Uterus (tissue), 4 donors: ENCODE results near the gene MAGI3. TPM values are rescaled to one million over a fixed set of nuclear protein-coding genes. Genes with fewer than 3 reads are reported as not detected.

Source experiments
- DNase-seq, 2 donors: peaks; one replicate each; pipeline ENCODE4 v3.0.0-alpha.2; 2019 to 2020
- H3K27ac ChIP-seq, 2 donors: fragments of 200-600 bp; sonication (generic); 1 replicate in 1 of 2; 2 replicates in 1 of 2; pipeline ENCODE4 v1.5.1; 2016 to 2018
- H3K27me3 ChIP-seq, 2 donors: fragments of 200-600 bp; sonication (generic); one replicate each; pipeline ENCODE4 v1.5.1; 2018 to 2019; ENCODE audit warnings: control low read depth in 1 of 2
- H3K36me3 ChIP-seq, 2 donors: fragments of 200-600 bp; sonication (generic); one replicate each; pipeline ENCODE4 v1.5.1; 2019; ENCODE audit warnings: control low read depth in 1 of 2
- H3K4me1 ChIP-seq, 2 donors: fragments of 200-600 bp; sonication (generic); one replicate each; pipeline ENCODE4 v1.5.1; 2018 to 2019; ENCODE audit warnings: control low read depth in 1 of 2
- H3K4me3 ChIP-seq, 2 donors: fragments of 200-600 bp; sonication (generic); 1 replicate in 1 of 2; 2 replicates in 1 of 2; pipeline ENCODE4 v1.5.1; 2018 to 2019; ENCODE audit warnings: mild to moderate bottlenecking in 1 of 2
- H3K9me3 ChIP-seq, 2 donors: fragments of 200-600 bp; sonication (generic); one replicate each; pipeline ENCODE4 v1.5.1; 2019; ENCODE audit warnings: control low read depth in 1 of 2
- POLR2A ChIP-seq, 2 donors: fragments of 450-650 bp; IDR thresholded peaks; one replicate each; pipeline ENCODE4 v1.6.1; 2016; ENCODE audit warnings: antibody characterized with exemption in 2 of 2, mild to moderate bottlenecking in 1 of 2, moderate library complexity in 1 of 2
- intact Hi-C: fragments of 100-400 bp; cut with DNase I; formaldehyde crosslinking; loops from one replicate; pipeline ENCODE4 v1.15.1; 2023; ENCODE audit warnings: low total_unique reads
- total RNA-seq, 4 donors: library from RNA; depleted of rRNA in 3 of 4; stranded (reverse); fragments of >200 nt in 3 of 4; gene quantifications; one replicate each; pipeline versions ENCODE4 v1.1.0 to v1.2.4, GENCODE V29; 2014 to 2023
- TF ChIP-seq, protein P1 (sequence below), 4 experiments: fragments of 200-600 bp in 2 of 4; fragments of 450-650 bp in 2 of 4; sonication (generic) in 2 of 4; IDR thresholded peaks; one replicate each; pipeline ENCODE4 v1.5.1; 2016 to 2019; ENCODE audit warnings: antibody characterized with exemption in 4 of 4, mild to moderate bottlenecking in 2 of 4, moderate library complexity in 1 of 4
- donor health status: DM: yes; HTN: yes; CAD: no.

The MAGI3 gene
- total RNA-seq, 4 donors from 2014 or later = 12.4 to 37.5 (median 26.4) TPM

DNA sequence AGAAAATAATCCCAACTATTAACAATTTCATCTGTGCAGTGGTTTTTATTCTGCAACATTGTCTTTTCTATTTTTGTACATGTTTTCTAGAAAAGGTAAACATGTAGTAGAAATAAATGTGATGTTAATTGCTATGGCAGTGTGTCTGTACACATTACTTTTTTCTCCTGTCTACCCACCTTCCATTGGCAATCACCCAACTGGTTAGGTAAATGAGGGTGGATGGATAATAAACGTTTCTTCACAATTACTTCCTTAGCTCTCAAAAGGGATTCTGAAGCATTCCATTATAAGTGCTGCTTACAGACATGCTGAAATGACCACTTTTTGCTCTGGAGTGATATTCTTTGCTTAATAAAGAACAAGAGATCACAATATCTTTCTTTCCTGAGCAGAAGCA lies 61.4 kb downstream of the MAGI3 start:
- TF ChIP-seq POLR2A (IDR thresholded peaks at IDR 0.05) = no peak
- TF ChIP-seq, protein P1, sequence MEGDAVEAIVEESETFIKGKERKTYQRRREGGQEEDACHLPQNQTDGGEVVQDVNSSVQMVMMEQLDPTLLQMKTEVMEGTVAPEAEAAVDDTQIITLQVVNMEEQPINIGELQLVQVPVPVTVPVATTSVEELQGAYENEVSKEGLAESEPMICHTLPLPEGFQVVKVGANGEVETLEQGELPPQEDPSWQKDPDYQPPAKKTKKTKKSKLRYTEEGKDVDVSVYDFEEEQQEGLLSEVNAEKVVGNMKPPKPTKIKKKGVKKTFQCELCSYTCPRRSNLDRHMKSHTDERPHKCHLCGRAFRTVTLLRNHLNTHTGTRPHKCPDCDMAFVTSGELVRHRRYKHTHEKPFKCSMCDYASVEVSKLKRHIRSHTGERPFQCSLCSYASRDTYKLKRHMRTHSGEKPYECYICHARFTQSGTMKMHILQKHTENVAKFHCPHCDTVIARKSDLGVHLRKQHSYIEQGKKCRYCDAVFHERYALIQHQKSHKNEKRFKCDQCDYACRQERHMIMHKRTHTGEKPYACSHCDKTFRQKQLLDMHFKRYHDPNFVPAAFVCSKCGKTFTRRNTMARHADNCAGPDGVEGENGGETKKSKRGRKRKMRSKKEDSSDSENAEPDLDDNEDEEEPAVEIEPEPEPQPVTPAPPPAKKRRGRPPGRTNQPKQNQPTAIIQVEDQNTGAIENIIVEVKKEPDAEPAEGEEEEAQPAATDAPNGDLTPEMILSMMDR (IDR thresholded peaks at IDR 0.05) = no peak
- DNase-seq = no peak
- Histone ChIP-seq H3K9me3 (no peaks in the 10 kb centered on the region), H3K27me3 (no peaks in the 10 kb centered on the region), H3K4me3 (no peak overlapping the region), H3K27ac (no peak overlapping the region), H3K36me3 (no peaks in the 10 kb centered on the region), H3K4me1 (no peaks in the 10 kb centered on the region)
- intact Hi-C loops = no loop called here

- H3K27ac ChIP-seq = no peak overlapping the region
- no peaks in the 10 kb centered on the region for H3K9me3 ChIP-seq
- TF ChIP-seq POLR2A (IDR thresholded peaks at IDR 0.05) = no peak
- TF ChIP-seq, protein P1 (IDR thresholded peaks at IDR 0.05) = peak in 1 of 4 experiments; percentile 24
- no peaks in the 10 kb centered on the region for H3K4me1 ChIP-seq
- DNase-seq = no peak
- intact Hi-C loops = no loop called here
- H3K4me3 ChIP-seq = no peak overlapping the region
- H3K27me3 ChIP-seq = no peaks in the 10 kb centered on the region
- no peaks in the 10 kb centered on the region for H3K36me3 ChIP-seq
These were observed 62.8 kb downstream of the MAGI3 start for GRCh38 chr1:113452921-113453770.

GRCh38 chr1:113453771-113454083 lies 63.4 kb downstream of the MAGI3 start:
- TF ChIP-seq, protein P1 (IDR thresholded peaks at IDR 0.05) = no peak
- no peak for TF ChIP-seq POLR2A (IDR thresholded peaks at IDR 0.05)
- intact Hi-C loops = no loop called here
- Histone ChIP-seq H3K4me1 (no peaks in the 10 kb centered on the region), H3K4me3 (no peak overlapping the region), H3K27me3 (no peaks in the 10 kb centered on the region), H3K9me3 (no peaks in the 10 kb centered on the region), H3K36me3 (no peaks in the 10 kb centered on the region), H3K27ac (no peak overlapping the region)
- no peak for DNase-seq

DNA sequence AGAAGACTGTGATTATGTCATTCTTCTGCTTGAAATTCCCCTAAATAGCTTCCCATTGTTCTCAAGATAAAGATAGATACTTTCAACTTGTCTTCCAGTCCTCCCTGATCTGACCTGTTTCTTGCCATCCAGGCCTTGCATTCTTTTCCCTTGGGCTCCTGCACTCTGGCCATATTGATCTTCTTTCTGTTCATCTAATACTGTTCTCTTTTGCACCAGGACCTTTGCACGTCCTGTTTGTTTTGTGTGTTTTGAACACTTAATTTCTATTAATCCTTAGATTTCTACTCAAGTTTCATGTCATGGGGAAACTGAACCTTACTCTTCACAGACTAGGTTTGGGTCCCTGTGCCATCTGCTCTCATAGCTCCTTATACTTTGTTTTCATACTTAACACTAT lies 65.1 kb downstream of the MAGI3 start:
- H3K36me3 ChIP-seq = no peaks in the 10 kb centered on the region
- DNase-seq = no peak
- H3K4me3 ChIP-seq = no peak overlapping the region
- H3K4me1 ChIP-seq = no peaks in the 10 kb centered on the region
- H3K27me3 ChIP-seq = no peaks in the 10 kb centered on the region
- intact Hi-C loops = no loop called here
- H3K9me3 ChIP-seq = no peaks in the 10 kb centered on the region
- no peak for TF ChIP-seq POLR2A (IDR thresholded peaks at IDR 0.05)
- TF ChIP-seq, protein P1 (IDR thresholded peaks at IDR 0.05) = no peak
- H3K27ac ChIP-seq = no peak overlapping the region

DNA sequence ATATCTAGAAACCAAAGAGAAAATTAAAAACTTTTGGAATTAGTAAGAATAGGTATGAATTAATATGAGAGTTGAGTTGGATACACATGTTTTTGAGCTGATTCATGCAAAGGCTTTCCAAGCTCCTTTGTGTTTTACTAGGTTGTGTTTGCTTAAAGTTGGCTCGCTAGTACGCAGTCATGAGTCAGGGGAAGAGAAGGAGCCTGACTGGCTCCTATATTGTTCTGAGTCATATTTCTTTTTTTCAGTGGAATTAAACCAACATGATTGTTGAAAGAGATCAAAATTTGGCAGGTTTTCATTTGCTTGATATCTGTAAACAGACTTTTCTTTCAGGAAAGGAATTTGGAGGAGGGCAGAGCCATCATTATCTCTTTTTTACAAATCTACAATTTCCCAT lies 66.7 kb downstream of the MAGI3 start:
- TF ChIP-seq POLR2A (IDR thresholded peaks at IDR 0.05) = no peak
- TF ChIP-seq, protein P1 (IDR thresholded peaks at IDR 0.05) = no peak
- H3K9me3 ChIP-seq = no peaks in the 10 kb centered on the region
- peak; percentile 20 to 52 for DNase-seq
- peak overlapping the region; percentile 46 to 53 for H3K27ac ChIP-seq
- H3K4me1 ChIP-seq = no peaks in the 10 kb centered on the region
- H3K27me3 ChIP-seq = no peaks in the 10 kb centered on the region
- intact Hi-C loops = no loop called here
- H3K36me3 ChIP-seq = no peaks in the 10 kb centered on the region
- H3K4me3 ChIP-seq = no peak overlapping the region
